Body of pancreas (tissue), 4 donors: ENCODE data around the gene NPTXR.

Experiments used
- POLR2A ChIP-seq, 3 donors: fragments of 450-650 bp; IDR thresholded peaks; one replicate each; pipeline ENCODE4 v1.6.1; 2016; ENCODE audit warnings: antibody characterized with exemption in 3 of 3, mild to moderate bottlenecking in 2 of 3
- TF ChIP-seq, protein P1 (sequence below), 7 experiments: fragments of 450-650 bp in 4 of 7; fragments of 200-600 bp in 3 of 7; sonication (generic) in 3 of 7; IDR thresholded peaks; one replicate each; pipeline ENCODE4 v1.5.1; 2016 to 2019; ENCODE audit warnings: antibody characterized with exemption in 7 of 7

DNA sequence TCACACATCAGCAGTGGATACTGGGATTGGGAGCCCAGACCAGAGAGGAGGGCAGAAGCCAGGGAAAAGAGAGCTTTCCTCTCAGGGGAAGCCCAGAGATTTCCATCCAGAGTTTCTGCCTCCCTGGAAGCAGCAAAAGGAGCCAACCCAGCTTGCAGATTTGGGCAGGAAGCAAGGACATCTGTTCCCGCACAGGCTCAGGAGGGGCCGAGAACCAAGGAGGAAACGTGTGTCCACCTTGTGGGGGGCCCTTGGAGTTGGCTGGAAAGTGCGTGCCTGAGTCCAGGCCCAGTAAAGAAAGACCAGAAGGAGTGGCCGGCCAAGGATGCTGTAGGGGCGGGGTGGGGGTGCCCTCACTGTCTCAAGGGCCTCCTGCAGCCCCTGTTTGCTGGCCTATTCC, 6.0 kb upstream of the NPTXR start:
- TF ChIP-seq, protein P1, sequence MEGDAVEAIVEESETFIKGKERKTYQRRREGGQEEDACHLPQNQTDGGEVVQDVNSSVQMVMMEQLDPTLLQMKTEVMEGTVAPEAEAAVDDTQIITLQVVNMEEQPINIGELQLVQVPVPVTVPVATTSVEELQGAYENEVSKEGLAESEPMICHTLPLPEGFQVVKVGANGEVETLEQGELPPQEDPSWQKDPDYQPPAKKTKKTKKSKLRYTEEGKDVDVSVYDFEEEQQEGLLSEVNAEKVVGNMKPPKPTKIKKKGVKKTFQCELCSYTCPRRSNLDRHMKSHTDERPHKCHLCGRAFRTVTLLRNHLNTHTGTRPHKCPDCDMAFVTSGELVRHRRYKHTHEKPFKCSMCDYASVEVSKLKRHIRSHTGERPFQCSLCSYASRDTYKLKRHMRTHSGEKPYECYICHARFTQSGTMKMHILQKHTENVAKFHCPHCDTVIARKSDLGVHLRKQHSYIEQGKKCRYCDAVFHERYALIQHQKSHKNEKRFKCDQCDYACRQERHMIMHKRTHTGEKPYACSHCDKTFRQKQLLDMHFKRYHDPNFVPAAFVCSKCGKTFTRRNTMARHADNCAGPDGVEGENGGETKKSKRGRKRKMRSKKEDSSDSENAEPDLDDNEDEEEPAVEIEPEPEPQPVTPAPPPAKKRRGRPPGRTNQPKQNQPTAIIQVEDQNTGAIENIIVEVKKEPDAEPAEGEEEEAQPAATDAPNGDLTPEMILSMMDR (IDR thresholded peaks at IDR 0.05), result no peak
- no peak for TF ChIP-seq POLR2A (IDR thresholded peaks at IDR 0.05)
